Hematopoietic multipotent progenitor cell treated with erythropoietin and hydrocortisone succinate and interleukin-3 and kit ligand, for 6 days (in vitro differentiated cells): ENCODE data around the gene GLYR1.

Source experiments
- DNase-seq: peaks from one replicate; pipeline ENCODE4 v3.0.0-alpha.2; 2015

The GLYR1 gene

DNA sequence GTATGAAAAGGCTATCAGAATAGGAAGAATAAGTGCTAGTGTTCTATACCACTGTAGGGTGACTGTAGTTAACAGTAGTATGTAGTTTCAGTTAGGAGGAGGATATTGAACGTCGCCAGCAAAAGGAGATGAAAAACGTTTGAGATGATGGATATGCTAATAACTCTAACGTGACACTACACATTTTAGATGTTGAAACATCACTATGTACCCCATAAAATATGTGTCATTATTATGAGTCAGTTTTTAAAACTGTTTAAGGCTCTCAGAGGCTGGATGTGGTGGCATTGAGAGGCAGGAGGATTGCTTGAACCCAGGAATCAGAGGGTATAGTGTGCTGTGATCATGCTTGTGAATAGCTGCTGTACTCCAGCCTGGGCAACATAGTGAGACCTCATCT, 32.0 kb upstream of the GLYR1 start:
- DNase-seq: no peak

DNA sequence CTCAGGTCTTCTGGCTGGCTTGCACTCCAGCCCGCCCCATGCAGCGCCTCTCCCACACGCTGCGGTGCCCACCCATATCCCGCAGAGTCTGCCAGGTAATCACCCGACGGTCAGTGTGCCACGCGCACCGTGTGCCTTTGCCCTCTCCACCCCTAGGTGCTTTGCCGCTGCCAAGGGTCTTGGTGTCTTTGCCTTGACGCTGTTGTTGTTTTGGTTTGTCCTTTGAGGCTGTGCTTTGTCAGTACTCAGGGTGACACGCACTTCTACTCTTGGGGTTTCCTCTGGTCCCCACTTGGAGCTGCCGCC, 30.2 kb upstream of the GLYR1 start:
- DNase-seq: no peak

DNA sequence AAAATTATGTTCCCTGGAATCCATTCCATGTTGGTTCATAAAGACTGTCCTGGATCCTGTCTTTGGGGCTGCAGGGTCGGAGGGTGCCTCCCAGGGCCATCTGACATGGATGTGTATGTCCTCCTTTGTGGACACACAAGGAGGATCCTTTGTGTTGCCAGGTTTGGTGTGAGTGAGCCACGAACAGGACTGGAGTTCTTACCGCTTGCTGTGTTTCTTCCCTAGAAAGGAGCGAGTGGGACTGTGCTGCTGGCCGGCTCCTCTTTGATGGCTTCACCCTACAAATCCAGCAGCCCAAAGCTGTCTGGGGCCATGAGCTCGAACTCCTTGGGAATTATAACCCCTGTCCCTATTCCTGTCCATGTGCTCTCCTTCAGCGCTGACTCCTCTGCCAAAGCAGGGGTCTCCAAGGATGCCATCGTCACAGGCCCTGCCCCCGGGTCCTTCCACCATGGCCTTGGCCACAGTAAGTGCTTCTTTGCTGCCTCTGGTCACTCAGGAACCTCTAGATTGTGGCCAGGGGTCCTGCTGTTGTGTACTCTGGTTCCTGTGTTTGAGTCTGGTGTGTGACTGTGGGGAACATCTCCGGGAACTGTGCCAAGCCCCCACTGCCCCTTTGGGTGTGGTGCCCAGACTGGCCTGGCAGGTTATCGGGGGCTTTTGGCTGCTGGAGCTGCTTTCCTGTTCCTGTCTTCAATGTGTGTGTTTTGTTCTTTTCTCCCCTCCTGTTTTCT, 29.7 kb upstream of the GLYR1 start:
- peak; percentile 60 for DNase-seq

DNA sequence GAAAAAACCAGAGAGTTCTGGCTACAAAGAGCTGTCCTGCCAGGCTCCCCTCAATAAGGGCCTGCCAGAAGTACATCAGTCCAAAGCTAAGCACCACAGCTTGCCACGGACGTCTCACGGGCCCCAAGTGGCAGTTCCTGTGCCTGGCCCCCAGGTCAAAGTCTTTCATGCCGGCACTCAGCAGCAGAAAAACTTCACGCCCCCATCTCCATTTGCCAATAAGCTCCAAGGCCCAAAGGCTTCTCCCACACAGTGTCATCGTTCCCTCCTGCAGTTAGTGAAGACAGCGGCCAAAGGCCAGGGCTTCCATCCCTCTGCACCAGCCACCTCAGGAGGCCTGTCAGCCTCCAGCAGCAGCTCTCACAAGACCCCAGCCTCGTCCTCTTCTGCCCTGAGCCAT, 27.6 kb upstream of the GLYR1 start:
- DNase-seq: no peak

DNA sequence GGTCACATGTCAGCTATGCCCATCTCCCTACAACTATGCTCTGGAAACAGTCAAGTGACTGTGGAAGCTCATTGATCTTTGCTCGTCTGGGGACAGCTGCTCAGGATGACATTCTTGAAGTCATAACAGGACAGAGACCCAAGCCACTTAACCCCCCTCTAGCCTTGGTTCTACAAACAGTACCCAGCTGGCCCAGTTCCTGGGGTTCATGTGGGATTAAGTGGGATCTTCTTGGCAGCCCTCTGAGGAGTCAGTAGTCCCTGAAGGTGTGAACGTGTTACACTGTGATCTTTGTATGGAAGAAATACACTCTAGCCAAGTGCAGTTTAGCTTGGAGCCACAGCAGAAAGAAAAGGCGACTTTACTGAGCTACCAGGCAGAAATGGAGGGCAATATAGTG, 26.0 kb upstream of the GLYR1 start:
- no peak for DNase-seq

DNA sequence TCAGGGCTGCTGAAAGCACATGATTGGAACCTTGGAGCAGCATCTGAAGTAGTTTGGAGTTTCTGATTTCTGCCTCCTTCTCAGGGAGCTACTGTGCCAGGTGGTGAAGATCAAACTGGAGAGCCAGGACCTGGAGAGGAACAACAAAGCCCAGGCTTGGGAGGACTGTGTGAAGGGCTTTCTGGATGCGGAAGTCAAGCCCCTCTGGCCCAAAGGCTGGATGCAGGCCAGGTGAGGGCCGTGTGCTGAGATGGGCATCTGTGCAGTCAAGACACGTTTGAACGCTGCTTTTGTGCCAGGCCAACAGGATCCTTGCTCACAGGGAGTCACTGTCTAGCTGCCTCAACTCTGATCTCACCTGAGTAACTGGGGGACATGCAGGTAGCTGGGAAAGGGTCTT, 24.0 kb upstream of the GLYR1 start:
- no peak for DNase-seq

DNA sequence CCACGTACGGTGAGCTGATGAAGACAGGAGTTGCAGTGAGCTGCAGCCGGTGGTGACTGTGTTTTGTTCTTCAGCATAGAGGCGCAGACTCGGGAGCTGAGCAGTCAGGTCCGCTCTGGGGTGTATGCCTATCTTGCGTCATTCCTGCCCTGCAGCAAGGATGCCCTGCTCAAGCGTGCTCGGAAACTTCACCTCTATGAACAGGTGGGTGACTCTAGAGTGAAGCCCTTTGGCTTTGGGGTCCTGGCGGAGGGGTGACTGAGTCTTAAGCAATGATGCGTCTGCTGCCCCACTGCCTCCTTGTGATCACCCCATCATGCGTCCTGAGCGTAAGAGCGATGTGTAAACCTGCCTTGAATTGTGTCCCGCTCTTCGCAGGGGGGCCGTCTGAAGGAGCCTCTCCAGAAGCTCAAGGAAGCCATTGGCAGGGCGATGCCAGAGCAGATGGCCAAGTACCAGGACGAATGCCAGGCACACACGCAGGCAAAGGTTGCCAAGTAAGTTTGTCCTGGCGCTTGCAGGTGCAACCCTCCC, 23.1 kb upstream of the GLYR1 start:
- DNase-seq: no peak

DNA sequence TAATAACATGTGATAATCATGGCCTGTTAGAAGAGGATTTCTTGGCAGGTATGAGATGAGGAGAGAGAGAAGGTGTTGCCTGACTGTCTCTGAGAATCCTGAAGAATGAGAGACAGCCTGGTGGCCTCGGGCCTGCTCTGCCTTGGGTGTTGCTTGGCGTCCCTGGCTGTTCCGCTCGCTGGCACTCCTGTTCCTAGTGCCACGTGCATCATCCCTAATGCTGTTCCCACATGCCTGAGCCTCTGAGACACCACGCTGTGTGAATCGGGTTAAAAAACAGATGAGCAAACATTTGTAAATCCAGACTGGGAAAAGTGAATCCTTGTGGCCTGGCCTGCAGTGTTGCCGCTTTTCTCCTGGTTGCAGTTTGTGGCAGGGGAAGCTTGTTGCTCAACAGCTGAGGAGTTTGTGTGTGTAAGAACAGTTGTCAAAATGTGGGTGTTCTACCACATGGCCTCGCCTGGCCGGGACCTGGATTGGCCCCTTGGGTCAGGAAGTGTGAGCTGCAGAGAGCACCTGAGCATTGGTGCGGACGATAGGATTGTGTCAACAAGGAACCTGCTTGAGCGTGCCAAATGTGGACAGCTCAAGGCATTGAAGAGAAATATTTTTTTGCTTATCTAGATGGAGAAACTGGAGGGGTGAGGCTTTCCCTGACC, 22.2 kb upstream of the GLYR1 start:
- no peak for DNase-seq

DNA sequence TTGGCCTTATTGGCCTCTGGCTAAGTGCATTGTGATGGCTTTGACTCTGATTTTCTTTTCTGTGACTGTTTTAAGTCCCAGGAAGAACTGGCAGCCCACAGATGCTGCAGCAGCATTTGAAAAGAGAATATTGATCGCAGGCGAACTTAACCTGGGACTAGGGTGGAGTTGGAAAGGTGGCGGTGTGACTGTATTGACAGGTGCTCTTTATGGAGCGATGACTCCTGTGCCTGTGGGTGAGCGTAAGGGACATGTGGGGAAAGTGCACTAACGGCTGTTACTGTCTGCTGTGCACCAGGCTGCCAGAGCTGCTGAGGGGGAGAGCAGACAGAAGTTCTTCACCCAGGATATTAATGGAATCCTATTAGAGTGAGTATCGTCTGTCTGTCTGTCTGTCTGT, 21.4 kb upstream of the GLYR1 start:
- DNase-seq: no peak

DNA sequence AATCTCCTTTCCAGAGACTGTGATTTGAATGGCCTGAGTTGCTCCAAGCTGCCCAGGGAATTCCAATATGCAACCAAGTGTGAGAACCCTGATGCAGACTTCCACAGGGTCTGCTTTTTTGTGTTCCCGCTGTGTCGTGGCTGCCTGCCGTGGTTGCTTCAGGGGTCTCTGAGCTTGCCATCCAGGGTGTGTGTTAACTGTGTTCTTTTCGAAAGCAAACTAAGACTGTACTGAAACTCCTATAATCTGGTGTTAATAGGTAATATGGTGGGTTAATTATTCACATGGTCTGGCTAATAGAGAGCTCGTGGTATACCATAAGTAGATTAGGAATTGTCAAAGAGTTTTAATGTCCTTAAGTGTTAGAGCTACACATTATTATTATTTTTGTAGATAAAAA, 20.9 kb upstream of the GLYR1 start:
- no peak for DNase-seq

DNA sequence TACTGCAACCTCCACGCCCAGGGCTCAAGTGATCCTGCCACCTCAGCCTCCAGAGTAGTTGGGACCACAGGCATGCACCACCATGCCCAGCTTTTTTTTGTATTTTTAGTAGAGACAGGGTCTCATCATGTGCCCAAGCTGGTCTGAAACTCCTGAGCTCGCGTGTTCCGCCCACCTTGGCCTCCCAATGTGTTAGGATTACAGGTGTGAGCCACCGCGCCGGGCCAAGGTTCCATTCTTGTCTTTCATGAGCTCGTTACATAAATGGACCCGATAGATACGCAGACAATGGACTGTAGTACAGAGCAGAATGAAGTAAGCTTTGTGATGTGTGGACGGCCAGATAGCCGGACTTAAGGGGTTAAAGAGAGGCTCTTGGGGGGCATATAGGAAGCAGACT, 19.5 kb upstream of the GLYR1 start:
- no peak for DNase-seq

DNA sequence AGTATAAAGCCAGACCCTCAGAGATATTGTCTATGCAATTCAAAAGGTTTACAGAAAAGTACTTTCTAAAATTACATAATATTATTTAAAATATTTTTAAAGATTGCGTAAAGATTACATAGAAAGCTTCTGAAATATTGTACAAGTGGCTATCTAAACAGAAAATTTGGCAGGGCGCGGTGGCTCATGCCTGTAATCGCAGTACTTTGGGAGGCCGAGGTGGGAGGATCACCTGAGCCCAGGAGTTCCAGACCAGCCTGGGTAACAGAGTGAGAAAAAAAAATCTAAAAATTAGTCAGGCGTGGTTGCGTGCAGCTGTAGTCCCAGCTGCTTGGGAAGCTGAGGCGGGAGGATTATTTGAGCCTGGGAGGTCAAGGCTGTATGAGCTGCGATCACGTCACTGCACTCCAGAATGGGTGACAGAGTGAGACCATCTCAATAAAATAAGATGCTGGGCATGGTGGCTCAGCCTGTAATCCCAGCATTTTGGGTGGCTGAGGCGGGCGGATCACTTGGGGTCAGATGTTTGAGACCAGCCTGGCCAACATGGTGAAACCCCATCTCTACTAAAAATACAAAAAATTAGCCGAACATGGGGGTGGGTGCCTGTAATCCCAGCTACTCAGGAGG, 18.3 kb upstream of the GLYR1 start:
- no peak for DNase-seq

DNA sequence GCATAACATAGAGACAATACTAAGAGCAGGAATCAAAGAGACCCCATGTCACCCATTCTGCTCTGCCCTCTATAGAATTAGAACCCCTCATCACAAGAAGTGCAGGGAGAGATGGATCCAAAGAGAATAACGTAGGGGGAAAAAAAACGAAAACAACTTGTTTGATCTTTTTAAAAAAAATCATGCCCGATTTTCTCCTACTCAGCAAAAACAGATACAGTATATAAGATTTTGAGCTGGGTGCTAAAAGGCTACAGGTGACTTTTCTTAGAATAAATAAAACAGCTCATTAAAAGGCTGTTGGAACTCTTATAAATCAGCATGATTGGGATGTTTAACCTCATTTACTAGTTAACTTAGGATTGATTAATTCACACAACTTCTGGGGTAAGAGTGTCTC, 17.6 kb upstream of the GLYR1 start:
- no peak for DNase-seq

DNA sequence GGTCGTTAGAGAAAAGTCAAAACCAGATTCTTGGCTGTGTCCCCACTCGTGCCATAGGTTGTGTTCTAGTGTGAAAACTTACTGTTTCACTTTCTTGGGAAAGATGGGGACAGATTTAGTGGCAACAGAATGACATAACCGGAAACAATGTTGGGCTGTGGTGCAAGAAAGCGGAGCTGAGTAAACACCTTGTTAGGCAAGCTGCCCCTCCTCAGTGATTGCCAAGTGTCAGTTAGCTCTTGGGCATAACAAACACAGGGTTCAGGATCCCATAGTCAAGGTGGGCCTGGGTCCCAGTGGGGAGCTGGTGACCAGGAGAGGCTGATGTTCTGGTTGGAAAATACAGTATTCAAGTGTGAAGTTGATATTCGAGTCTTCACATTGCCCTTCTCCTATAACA, 15.6 kb upstream of the GLYR1 start:
- no peak for DNase-seq

DNA sequence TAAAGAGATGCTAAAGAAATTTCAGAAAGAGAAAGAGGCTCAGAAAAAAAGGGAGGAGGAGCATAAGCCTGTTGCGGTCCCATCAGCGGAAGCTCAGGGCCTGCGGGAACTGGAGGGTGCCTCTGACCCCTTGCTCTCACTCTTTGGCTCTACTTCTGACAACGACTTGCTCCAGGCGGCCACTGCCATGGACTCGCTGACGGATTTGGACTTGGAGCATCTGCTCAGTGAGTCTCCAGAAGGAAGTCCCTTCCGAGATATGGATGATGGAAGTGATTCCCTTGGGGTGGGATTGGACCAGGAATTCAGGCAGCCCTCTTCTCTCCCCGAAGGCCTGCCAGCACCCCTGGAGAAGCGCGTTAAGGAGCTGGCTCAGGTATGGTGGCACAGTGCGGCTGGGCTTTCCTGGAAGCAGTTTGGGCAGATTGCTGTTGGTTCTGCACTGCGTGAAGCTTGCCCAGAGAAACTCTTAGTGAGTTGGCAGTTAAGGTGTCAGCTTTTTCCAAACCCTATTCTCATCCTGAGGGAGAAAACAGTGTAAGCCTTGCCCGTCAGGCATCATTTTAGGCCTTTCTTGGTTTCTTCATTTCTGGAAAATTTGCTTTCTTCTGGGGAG, 13.7 kb upstream of the GLYR1 start:
- DNase-seq: no peak

DNA sequence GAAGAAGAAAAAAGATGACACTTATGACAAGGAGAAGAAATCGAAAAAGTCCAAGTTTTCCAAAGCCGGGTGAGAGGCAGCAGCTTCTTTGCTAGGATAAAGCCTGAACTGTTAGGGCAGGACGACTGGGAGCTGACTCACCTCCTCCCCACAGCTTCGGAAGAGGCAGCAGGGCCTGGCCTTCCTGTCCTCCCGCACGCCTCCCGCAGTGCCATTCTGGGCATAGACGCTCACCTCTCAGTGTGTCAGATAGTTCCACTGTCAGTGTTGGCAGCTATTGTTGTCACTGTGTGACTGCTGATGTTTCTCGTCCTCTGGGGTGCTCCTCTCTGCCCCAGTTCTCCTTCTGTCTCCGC, 12.8 kb upstream of the GLYR1 start:
- DNase-seq: no peak

DNA sequence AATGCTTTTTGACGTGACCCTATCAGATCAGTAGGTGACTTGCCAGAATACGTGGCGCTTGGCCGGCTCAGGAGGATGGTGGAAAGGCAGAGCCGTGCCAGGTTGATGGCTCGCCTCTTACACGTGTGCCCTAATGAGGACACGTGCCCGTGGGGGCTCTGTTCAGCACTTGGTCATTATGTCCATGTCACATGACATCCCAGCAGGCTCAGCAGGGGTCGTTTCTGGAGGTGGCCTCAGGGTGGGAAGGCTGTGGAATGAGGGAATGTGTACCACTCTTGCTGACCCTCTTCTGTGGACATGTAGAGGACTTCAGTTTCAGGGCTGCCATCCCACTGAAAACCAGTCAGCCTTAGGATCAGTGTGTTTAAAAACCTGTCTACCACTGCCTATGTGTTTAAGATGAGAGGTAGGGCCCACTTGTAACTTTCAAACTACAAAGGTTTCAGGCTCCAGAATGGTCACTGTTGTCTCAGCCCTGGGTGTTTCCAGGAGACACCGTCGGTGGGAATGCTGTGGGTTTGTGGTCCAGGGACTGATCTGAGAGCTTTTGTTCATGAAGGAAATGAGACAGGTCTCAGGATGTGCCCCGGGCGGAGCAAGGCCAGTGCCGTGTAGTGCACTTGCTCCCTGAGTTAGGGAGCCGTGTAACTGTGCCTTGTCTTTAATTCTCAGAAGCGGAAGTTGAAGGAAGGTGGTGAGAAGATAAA, 12.3 kb upstream of the GLYR1 start:
- no peak for DNase-seq

DNA sequence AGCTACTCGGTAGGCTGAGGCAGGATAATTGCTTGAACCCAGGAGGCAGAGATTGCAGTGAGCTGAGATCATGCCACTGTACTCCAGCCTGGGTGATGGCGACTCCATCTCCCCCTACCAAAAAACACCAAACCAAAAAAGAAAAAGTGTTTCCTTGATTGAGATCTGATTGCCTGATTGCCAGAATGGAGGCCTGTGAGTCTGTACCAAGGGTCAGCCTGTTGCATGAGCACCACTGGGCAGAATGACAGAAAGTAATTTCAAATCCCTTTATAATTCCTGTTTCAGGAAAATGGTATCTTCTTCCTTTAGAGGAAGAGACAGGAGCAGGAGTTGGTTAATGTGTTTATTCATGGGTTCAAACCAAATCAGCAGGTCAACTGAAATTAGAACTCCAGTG, 8.7 kb upstream of the GLYR1 start:
- DNase-seq: no peak

DNA sequence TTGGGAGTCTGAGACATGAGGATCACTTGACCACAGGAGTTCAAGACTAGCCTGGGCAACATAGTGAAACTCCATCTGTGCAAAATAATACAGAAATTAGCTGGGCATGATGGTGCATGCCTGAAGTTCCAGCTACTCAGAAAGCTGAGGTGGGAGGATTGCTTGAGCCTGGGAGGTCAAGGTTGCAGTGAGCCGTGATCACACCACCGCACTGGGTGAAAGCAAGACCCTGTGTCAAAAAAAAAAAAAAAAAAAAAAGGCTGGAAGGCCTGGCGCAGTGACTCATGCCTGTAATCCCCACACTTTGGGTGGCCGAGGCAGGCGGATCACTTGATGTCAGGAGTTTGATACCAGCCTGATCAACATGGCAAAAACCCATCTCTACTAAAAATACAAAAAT, 8.3 kb upstream of the GLYR1 start:
- no peak for DNase-seq

DNA sequence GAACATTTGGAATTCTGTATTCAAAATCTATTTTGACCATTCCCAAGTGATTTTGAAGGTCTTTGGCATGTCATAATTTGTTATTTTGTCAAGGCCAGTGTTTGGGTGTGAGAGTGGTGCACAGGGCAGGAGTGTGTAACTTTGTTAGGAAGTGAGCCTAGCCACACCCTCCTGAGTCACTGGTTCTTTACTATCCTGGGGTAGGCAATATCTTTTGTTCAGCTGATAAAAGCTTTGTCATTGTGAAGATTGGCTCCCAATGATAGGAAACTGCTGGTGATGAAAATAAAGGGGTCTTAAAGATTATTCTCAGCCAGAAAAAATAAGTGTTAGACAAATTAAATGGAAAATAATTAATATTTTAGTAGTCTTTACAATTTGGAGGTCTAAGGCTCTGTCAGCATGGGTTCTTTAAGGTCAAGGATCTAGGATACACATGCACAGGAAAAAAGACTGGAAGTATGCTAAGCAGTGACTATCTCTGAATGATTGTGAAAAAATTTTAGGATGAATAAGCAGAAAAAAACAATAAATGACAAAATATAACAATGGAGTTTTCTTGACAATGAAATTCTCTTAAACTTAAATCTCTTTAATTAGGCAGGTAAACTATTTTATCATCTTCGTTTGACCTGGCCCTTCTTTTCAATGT, 5.3 kb upstream of the GLYR1 start:
- DNase-seq: peak; percentile 77

DNA sequence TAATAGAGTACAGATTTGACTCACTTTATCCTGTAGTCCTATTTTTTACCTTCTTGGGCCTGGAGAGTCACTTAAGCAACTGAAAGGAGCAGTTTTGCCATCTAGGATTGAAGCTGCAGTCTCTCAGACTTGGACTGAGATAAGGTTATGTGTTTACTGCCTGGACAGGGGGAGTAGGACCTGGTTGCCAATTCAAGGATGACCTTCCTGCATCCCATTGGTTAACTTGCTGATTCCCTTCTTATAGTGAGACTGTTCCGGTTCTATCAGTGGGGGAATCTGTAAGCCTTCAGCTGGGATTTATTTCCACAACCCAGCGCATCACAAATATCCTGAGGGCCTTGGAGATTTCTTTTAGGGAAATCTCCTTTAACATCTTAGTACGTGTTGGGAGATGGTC, 3.1 kb upstream of the GLYR1 start:
- DNase-seq: no peak

DNA sequence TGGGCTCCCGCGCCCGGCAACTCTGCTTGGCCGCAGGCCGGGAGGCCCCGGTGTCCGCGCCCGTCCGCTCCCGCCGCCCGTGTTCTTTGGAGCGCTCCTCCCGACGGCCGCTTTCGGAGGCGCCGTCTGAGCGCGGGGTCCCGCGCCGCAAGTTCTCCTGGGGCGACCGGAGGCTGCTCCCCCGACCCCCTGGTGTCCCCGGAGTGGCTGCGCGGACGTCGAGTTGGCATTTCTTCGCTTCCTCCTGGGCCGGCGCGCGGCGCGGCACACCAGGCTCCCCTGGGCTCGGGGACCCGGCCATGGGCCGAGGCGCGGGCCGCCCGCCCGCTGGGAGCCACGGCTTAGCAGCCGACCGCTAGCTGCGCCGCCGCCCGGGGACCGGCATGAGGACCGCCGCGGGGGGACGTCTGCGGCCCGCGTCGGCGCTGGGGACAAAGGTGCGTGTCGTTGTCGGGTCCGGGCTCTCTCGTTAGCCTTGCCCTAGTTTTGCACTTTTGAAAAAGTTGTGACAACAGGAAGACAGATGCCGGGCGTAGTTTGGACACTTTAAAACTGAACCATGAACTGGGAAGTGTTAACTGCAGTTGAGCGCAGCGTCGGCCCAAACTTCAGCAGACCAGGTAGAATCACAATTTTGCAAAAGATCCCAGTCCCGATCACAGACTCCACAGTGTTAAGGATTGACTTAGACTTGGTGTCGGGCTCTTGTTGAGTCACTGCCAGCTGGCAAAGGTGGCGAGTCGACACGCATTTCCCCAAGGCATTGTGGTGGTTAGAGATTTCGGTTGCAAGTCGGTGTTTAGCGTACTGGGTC, 893 bp upstream of the GLYR1 start:
- DNase-seq: peak; percentile 68
